IPS DF 4.7 (cell line): ENCODE measurements around the gene PPP3CA.
"Not testable (repeated sequence)": the region's sequence is repeated elsewhere in the genome, so short reads cannot be mapped to it uniquely, and the experiment has no call there.

Experiments
- DNase-seq: peaks from one replicate; pipeline ENCODE4 v3.0.0-alpha.2; 2013; ENCODE audit warnings: low spot score; ENCODE audit errors: extremely low read depth

Gene PPP3CA

GRCh38 chr4:101103381-101104142 lies 243.8 kb downstream of the PPP3CA start:
- DNase-seq = no peak

GRCh38 chr4:101102114-101102742 lies 245.1 kb downstream of the PPP3CA start:
- no peak for DNase-seq

- no peak for DNase-seq
These were observed 246.3 kb downstream of the PPP3CA start for GRCh38 chr4:101101072-101101471.

DNA sequence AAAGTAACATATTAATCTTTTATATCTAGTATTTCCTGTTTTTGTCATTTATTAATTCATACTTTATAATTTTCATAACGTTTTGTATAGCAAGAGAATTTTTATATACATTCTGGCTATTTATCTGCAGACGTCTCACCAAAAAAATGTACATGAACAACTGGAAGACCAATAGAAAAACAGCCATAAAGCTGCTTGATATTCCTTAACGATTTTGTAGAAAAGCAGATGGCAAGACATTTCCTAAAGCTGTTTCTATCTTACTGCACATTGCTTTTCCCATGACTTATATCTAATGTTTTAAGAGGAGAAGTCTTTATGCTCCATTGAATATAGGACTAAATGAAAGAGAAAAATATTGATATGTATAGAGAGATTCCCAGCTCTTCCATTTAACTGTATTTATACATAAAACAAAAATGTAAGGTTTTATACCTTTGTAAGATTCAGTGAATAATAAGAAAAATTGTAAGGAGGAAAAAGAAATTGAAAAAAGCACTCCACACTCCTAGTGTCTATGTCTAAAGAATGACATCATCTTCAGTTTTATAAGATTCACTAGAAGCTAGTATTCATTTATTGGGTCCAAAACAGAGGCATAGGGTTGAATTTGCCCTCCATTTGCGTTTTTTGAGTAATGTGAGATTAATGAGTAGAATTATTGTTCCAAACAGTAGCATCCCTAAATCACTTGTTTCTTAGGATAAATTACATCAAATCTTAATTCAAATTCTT lies 248.5 kb downstream of the PPP3CA start:
- DNase-seq = no peak

GRCh38 chr4:101092609-101093008 lies 254.7 kb downstream of the PPP3CA start:
- DNase-seq = not testable (repeated sequence)

DNA sequence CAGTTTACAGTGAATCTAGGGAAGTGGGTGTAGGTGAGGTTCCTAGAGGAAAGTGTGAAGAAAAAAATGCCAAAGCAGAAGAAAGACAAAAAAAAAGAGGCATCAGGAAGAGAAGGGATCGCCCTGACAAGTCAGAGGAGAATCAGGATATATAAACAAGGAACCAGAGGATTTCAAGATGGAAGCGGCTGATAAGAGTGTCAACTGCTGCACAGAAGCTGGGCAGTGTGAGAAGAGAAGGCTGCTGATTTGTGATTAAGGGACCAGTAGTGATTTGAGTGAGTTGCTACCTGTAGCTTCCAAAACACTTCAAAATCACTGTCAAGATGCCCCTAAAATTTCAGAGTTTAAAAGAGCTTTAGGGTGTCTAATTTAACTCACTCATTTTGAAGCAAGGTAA lies 258.2 kb downstream of the PPP3CA start:
- no peak for DNase-seq

DNA sequence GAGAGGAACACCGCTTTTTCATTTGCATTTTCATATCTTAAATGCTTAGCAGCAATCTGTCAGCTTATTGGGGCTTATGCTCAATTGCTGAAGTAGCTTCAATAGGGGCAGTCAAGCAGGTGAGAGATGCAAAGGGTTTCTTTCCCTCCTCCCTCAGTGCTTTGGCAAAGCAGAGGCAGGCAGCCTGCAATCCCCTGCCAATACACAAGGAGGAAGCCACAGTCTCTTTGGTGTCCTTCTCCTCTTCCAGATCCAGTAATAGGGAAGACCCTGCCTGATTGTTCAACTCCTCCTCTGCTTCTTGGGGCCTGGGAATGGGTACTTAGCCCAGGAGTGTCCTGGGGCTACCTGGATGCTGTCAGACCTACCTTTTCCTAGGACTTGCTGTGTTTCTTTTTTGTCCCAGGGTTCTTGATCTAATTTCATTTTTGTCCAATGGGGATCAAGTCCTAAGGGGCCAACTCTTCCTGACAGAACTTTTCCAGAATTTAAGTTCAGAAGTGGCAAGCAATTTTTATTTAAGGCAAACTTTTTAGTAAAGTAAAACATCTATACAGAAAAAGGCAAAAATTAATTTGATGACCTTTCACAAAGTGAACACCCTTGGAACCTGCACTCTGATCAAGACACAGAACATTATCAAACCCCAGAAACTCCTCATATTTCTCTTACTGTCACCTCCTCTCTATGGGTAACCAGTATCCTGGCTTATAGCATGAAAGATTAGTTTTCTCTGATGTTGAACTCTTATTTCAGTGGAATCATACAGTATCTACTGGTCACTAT lies 260.3 kb downstream of the PPP3CA start:
- no peak for DNase-seq

GRCh38 chr4:101083131-101083530 lies 264.2 kb downstream of the PPP3CA start:
- DNase-seq = no peak

DNA sequence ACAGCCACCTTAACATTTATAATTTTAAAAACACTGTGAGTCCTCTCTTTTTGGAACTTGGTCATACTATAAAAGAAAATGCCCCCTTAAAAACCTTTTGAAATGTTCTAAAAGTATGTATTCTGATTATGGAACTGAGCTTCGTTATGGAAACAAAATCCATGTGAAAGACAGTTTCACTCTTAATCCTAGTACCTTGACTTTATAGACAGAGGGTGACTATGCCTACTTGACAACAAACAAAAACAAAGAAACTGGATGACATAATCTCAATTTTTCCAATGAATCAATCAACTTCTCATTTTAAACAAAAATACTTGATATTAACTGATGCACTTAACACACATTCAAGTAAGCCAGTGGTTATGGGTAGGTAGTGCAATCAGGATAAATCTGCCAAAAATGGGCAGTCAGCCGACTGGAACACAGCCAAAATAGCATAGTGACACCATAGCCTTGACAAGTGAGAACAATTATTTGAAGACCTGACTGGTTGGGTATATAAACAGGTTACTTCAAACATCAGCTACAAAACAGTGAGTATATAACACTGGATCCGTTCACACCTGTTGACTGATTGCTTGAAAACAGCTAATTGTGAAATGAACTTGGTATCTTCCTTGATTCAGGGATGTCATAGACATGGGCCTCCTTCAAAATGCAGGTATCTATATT lies 265.5 kb downstream of the PPP3CA start:
- DNase-seq = no peak

DNA sequence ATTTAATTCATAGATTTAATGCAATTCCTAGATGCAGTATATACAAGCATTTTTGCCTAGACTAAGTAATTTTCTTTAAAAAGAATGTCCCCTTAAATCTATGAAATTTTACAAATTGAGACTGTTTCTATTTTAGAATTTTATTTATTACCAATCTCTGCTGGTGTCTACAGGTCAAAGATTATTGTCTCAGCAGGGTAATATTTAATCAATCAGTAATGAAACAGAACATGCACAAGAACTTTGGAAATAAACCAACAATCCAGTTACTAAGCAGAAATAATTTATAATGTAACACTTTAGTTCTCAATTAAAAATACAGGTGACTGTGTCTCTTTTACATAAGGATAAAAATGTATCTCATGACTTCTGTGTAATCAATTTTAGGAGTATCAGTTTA lies 266.2 kb downstream of the PPP3CA start:
- DNase-seq = no peak

- DNase-seq = no peak
These were observed 268.4 kb downstream of the PPP3CA start for GRCh38 chr4:101078950-101079349.

GRCh38 chr4:101076032-101076431 lies 271.3 kb downstream of the PPP3CA start:
- DNase-seq = no peak

DNA sequence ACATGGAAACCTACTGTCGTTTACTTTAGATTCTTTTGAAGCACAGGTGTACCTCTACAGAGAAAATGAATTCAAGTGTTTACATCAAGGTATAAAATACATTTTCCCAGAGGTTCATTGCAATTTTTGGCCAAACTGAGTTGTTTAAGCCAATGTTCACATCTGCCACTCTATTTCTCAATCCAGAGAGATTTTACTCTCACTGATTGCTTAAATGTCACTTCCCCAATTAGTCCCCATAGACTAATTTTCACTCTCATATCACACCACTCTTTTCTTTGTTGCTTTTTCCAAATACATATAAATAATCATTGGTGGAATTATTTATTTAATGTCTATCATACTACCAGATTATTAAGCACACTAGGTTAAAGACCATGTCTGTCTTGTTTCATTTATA lies 271.8 kb downstream of the PPP3CA start:
- DNase-seq = no peak

DNA sequence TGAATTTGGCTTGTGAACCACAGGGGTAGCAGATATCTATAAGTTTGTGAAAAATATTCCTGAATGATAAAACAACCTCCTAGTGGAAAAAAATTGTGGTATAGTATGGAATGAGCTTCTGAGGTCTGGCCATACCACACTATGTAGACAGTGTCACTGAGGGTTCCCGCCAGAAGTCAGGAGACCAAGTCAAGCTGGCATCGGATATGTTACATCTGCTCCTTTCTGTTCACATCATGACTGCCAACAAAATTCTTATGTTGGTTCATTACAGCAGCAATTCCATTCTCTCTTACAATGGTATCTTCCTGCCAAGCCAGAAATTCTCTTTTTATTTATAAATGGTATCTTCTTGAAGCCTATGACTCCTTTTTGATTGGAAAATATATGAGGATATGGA lies 273.0 kb downstream of the PPP3CA start:
- no peak for DNase-seq

- no peak for DNase-seq
These were observed 276.1 kb downstream of the PPP3CA start for GRCh38 chr4:101071241-101071640.

GRCh38 chr4:101068115-101068514 lies 279.2 kb downstream of the PPP3CA start:
- DNase-seq = no peak

- DNase-seq = no peak
These were observed 279.9 kb downstream of the PPP3CA start for GRCh38 chr4:101067383-101067782.

GRCh38 chr4:101066626-101067170 lies 280.6 kb downstream of the PPP3CA start:
- DNase-seq = no peak

GRCh38 chr4:101065935-101066485 lies 281.3 kb downstream of the PPP3CA start:
- no peak for DNase-seq

- DNase-seq = no peak
These were observed 282.0 kb downstream of the PPP3CA start for GRCh38 chr4:101065346-101065745.
